Adipose tissue (tissue), 3 donors: ENCODE measurements around the gene TNFRSF1A. TPM values are rescaled to one million over a fixed set of nuclear protein-coding genes. Genes with fewer than 3 reads are reported as not detected.

Experiments used
- H3K27ac ChIP-seq: one replicate; pipeline ENCODE4 v1.5.1; 2013; ENCODE audit warnings: low read depth, low read length
- WGBS, 3 donors: extraction: QIAGEN DNeasy Blood & Tissue Kit; methylation state at CpG; one replicate each; pipeline ENCODE4 v1.1.7; 2013; 5-methylcytosine and 5-hydroxymethylcytosine counted together
- polyA plus RNA-seq, 3 donors: library from polyadenylated mRNA; stranded (reverse); fragments of 200-250 nt; gene quantifications; one replicate each; pipeline ENCODE4 v1.2.3, GENCODE V29; 2013
- donor health status: healthy with polysubstance abuse.
- donor health status: Bipolar disorder and iron deficiency.
- donor health status: healthy.

TNFRSF1A gene
- polyA plus RNA-seq, 3 donors, result 46.8 to 238 (median 68.9) TPM

DNA sequence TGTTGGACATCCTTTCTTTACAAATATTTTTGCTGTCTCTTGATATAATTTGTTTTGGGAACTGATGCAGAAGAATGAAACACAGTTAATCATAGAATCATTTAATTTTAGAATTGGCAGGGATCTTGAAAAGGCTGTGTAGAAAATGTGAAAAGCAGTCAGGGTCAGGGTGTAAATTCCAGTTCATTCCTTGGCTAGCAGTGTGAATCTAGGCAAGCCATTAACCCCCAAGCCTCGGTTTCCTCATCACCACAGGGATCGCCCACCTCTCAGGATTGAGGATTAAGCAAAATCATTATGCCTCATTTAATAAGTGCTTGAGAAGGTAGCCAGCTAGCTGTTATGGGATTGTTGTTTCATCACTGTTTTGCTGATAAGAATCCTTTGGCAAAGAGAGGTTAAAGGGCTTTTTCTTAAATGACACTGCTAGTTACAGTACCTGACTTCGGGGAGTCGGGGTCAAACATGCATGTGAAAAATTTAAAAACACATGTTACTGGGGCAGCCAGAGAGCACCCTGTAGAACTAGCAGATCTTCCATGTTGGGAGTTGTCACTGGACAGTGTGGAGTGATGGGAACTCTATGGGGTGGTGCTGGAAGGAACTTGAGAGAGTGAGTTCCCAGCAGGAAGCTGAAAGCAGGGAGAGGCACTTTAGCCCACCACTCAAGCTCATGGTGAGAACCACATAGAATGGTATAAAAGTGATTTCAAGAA lies 10.7 kb downstream of the TNFRSF1A start:
- WGBS, 3 donors, result 65 to 83% (median 76%) methylated on average over 4 of the region's 4 CpGs
- H3K27ac ChIP-seq, result no peak overlapping the region

DNA sequence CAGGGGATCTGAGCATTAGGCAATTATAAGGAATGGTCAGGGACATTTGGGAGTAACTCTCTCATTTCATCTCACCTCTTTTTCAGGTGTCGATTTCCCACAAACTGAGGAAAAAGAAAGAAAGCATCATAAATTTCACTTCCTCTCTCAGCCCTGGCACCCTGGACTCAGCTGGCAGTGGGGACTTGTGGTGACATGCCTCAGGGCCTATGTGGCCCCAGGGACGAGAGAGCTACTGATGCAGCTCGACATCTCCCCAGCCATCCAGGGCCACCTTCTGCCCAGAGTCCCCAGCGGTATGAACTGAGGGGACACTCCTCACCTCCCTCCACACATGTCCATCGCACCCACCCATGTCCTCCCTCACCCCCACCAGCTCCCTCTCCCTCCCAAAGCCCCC lies 11.7 kb downstream of the TNFRSF1A start:
- WGBS, 3 donors, result 75 to 89% (median 77%) methylated on average over 5 of the region's 5 CpGs
- H3K27ac ChIP-seq, result no peak overlapping the region

DNA sequence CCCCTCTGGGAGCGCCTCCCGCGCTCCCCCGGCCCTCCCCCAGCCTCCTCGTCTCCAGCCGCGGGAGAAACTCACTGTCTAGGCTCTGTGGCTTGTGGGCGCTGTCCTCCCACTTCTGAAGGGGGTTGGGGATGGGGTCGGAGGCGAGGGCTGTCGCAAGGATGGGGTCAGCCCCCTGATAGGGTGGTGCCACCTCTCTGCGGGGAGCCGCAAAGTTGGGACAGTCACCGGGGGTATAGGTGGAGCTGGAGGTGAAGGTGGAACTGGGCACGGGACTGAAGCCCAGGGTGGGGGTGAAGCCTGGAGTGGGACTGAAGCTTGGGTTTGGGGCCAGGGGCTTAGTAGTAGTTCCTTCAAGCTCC lies 12.2 kb downstream of the TNFRSF1A start:
- H3K27ac ChIP-seq, result no peak overlapping the region
- 66 to 79% (median 73%) methylated on average over 12 to 15 of the region's 15 CpGs for WGBS, 3 donors

GRCh38 chr12:6328945-6329702 lies 12.8 kb downstream of the TNFRSF1A start:
- 85 to 88% (median 88%) methylated on average over 70 to 75 of the region's 75 CpGs for WGBS, 3 donors
- H3K27ac ChIP-seq, result no peak overlapping the region

DNA sequence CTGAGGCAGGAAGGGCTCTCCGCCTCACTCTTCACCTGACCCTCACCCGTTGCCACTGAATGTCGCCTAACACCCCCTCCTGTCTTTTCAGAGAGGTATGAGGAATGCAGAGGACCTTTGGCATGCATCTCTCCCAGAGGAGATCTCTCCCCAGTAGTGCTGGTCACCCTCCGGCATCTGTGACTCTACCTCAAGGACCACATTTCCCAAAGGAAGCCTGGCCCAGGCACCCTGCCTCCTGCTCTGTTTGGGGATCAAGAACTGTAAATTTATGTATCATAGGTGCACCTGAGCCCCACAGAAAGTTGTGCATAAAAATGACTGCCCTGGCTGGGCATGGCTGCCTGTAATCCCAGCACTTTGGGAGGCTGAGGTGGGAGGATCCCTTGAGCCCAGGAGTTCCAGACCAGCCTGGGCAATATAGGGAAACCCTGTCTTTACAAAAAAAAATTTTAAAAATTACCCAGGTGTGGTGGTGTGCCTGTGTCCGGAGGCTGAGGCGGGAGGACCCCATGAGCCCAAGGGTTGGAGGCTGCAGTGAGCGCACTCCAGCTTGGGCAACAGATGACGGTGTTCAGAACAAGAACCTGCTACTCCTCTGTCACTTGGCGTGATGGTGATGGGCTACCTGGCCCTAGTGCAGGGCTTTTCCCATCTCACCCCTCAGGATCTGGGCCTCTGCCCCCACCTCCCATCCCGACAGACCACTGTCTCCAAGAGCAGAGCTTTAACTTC lies 13.7 kb downstream of the TNFRSF1A start:
- no peak overlapping the region for H3K27ac ChIP-seq

GRCh38 chr12:6327229-6328041 lies 14.4 kb downstream of the TNFRSF1A start:
- WGBS, 3 donors, result 41 to 83% (median 62%) methylated on average over 32 to 33 of the region's 33 CpGs
- H3K27ac ChIP-seq, result no peak overlapping the region

More for the DNA sequence above, 13.7 kb downstream of the TNFRSF1A start:
- 74 to 85% (median 79%) methylated on average over 10 of the region's 10 CpGs for WGBS, 3 donors

DNA sequence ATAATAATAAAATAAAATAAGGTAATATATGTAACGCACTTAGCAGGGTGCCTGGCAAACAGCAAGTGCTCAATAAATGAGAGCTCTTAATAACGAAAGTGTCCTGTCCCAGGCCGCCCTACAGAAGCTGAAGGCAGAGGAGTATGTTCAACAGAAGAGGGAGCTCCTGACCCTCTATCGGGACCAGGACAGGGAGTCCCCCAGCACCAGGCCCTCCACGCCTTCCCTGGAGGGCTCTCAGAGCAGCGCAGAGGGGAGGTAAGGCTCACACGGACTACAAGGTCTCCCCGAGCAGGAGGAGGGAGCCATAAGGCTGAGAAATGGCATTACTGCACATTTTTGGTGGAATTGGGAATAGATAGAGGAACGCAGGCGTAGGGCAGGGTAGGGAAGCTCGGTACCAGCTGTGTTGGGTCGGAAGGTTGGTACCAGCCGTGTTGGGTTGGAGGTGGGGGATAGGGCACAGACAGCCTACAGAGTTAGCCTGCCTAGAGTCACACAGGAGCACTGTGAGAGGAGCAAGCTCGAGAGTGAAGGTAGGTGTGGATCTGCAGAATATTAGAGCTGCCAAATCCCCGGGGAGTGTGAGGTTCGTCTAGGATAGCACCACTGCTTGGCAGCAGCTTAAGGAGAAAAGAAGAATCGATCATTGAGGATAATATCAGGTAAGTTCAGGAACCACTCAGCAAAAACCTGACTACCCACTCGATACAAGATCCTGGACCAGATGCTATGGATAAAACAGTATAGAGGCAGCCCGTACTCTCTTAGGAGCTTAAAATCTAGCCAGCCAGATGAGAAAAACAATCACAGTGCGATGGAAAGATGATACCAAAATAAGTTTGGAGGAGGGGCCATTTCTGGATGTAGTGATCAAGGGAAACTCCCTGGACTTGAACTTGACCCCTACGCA lies 15.3 kb downstream of the TNFRSF1A start:
- H3K27ac ChIP-seq, result no peak overlapping the region
- 44 to 68% (median 48%) methylated on average over 21 of the region's 21 CpGs for WGBS, 3 donors

- 59 to 62% (median 61%) methylated on average over 6 of the region's 6 CpGs for WGBS, 3 donors
Observed at GRCh38 chr12:6324936-6325750, 16.7 kb downstream of the TNFRSF1A start.

GRCh38 chr12:6323995-6324711 lies 17.7 kb downstream of the TNFRSF1A start:
- 20 to 57% (median 25%) methylated on average over 15 to 19 of the region's 19 CpGs for WGBS, 3 donors

More at GRCh38 chr12:6324936-6325750, 16.7 kb downstream of the TNFRSF1A start:
- H3K27ac ChIP-seq, result no peak overlapping the region

GRCh38 chr12:6323340-6323994 lies 18.4 kb downstream of the TNFRSF1A start:
- peak overlapping the region; percentile 57 for H3K27ac ChIP-seq
- WGBS, 3 donors, result 4 to 34% (median 4%) methylated on average over 14 of the region's 14 CpGs

More at GRCh38 chr12:6323995-6324711, 17.7 kb downstream of the TNFRSF1A start:
- peak overlapping the region; percentile 57 for H3K27ac ChIP-seq

DNA sequence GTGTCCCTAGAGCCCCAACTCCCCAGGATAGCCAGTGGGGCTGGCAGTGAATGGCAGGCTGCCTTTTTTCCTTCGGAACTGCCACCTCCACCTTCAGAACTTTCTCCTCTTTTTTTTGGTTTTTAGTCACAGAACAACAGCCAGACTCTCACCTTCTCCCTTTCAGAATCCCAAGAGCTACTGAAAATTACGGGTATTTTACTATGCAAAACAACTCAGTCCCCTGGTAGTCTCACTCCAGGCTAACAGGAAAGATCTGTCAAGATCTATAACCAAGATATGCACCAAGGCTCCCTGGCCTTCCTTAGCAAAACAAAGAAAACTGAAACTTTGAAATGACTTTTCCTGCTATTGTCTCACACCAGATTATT lies 18.9 kb downstream of the TNFRSF1A start:
- WGBS, 3 donors, result 20 to 64% (median 21%) methylated on average over 2 of the region's 2 CpGs
- no peak overlapping the region for H3K27ac ChIP-seq

- 76 to 84% (median 80%) methylated on average over 4 of the region's 4 CpGs for WGBS, 3 donors
- no peak overlapping the region for H3K27ac ChIP-seq
Observed at GRCh38 chr12:6322352-6322751, 19.5 kb downstream of the TNFRSF1A start.

DNA sequence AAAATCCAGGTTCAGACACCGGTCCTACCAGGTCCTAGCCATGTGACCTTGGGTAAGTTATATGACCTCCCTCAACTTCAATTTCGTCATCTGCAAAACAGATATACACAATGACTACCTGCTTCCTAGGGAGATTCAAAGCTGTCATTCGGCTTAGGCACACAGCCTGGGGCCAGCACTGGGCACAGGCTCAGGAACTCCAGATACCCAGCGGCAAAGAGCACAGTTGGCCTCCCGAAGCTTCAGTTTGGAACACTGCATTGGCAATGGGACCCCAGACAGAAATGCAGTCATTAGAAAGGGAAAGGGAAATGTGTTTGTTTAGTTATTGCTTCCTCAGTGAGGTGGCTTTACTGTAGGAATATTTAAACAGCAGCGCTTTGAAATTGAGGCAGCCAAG lies 20.0 kb downstream of the TNFRSF1A start:
- WGBS, 3 donors, result 54 to 68% (median 58%) methylated on average over 6 of the region's 6 CpGs
- no peak overlapping the region for H3K27ac ChIP-seq

DNA sequence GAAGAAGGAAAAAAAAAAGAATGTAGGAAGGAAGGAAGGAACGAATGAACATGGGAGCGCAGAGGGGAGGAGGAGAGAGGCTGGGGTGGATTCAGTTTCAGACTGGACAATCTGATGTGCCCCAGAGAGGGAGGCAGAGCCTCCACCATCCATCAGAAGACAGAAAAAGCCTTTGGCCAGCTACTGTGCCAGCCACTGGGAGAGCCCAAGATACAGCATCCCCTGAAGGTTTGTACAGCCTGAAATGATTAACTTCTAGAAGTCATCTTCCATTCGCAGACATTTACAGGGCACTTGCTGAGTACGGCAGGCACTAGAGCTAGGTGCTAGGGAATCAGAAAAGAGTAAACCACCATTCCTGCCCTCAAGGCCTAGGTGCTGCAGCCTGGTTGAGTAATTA lies 22.4 kb downstream of the TNFRSF1A start:
- no peak overlapping the region for H3K27ac ChIP-seq
- WGBS, 3 donors, result 87 to 96% (median 90%) methylated on average over 4 of the region's 4 CpGs

- 59 to 94% (median 72%) methylated on average over 16 of the region's 16 CpGs for WGBS, 3 donors
- no peak overlapping the region for H3K27ac ChIP-seq
Observed at GRCh38 chr12:6318440-6318879, 23.4 kb downstream of the TNFRSF1A start.
